Nephron progenitor cell (in vitro differentiated cells): ENCODE data around the gene PATL2.
A peak's percentile ranks its signal among the peaks of the same experiment; 100 is the strongest.

Experiments
- DNase-seq: peaks from one replicate; pipeline ENCODE4 v3.0.0; 2021
- H3K27ac Mint-ChIP-seq: 2 replicates; pipeline ENCODE4 v1.8.0; 2021; ENCODE audit warnings: mild to moderate bottlenecking, moderate library complexity, mixed read lengths
- H3K27me3 Mint-ChIP-seq: 2 replicates; pipeline ENCODE4 v1.8.0; 2021; ENCODE audit warnings: mild to moderate bottlenecking, low read depth, mixed read lengths; ENCODE audit not compliant: poor library complexity
- H3K36me3 Mint-ChIP-seq: 2 replicates; pipeline ENCODE4 v1.8.0; 2021; ENCODE audit warnings: low read depth, mixed read lengths
- H3K4me1 Mint-ChIP-seq: 2 replicates; pipeline ENCODE4 v1.8.0; 2021; ENCODE audit warnings: mixed read lengths
- H3K4me3 Mint-ChIP-seq: 2 replicates; pipeline ENCODE4 v1.8.0; 2021; ENCODE audit warnings: mild to moderate bottlenecking, moderate library complexity, mixed read lengths
- H3K9me3 Mint-ChIP-seq: 2 replicates; pipeline ENCODE4 v1.8.0; 2021; ENCODE audit warnings: mild to moderate bottlenecking, moderate library complexity, mixed read lengths
- CTCF ChIP-seq: fragments of 200-600 bp; sonication (generic); IDR thresholded peaks from 2 replicates; pipeline ENCODE4 v1.5.0; 2021; ENCODE audit warnings: antibody characterized with exemption

PATL2 gene

GRCh38 chr15:44719293-44719999, 8.3 kb upstream of the PATL2 start:
- peaks cover 30% of the 10 kb centered on the region for H3K36me3 Mint-ChIP-seq
- H3K27me3 Mint-ChIP-seq, result no peaks in the 10 kb centered on the region
- H3K4me3 Mint-ChIP-seq, result no peak overlapping the region
- H3K4me1 Mint-ChIP-seq, result peaks cover 7% of the 10 kb centered on the region
- no peak for DNase-seq
- peak overlapping the region; percentile 84 for H3K27ac Mint-ChIP-seq
- no peak for TF ChIP-seq CTCF
- no peaks in the 10 kb centered on the region for H3K9me3 Mint-ChIP-seq

GRCh38 chr15:44718927-44719292, 7.8 kb upstream of the PATL2 start:
- no peak overlapping the region for H3K4me3 Mint-ChIP-seq
- no peak for TF ChIP-seq CTCF
- DNase-seq, result no peak
- H3K36me3 Mint-ChIP-seq, result peaks cover 30% of the 10 kb centered on the region
- peaks cover under 1% of the 10 kb centered on the region for H3K27me3 Mint-ChIP-seq
- peaks cover 7% of the 10 kb centered on the region for H3K4me1 Mint-ChIP-seq
- peak overlapping the region; percentile 84 for H3K27ac Mint-ChIP-seq
- no peaks in the 10 kb centered on the region for H3K9me3 Mint-ChIP-seq

GRCh38 chr15:44718180-44718926, 7.2 kb upstream of the PATL2 start:
- Mint-ChIP-seq H3K4me3 (no peak overlapping the region), H3K9me3 (no peaks in the 10 kb centered on the region), H3K36me3 (peaks cover 30% of the 10 kb centered on the region), H3K4me1 (peaks cover 11% of the 10 kb centered on the region), H3K27me3 (peaks cover 6% of the 10 kb centered on the region), H3K27ac (no peak overlapping the region)
- no peak for DNase-seq
- no peak for TF ChIP-seq CTCF

GRCh38 chr15:44716983-44717602, 6.0 kb upstream of the PATL2 start:
- Mint-ChIP-seq H3K36me3 (peaks cover 30% of the 10 kb centered on the region), H3K4me3 (no peak overlapping the region), H3K27me3 (peaks cover 15% of the 10 kb centered on the region), H3K9me3 (no peaks in the 10 kb centered on the region), H3K27ac (no peak overlapping the region), H3K4me1 (peaks cover 21% of the 10 kb centered on the region)
- DNase-seq, result no peak
- TF ChIP-seq CTCF, result no peak

GRCh38 chr15:44715797-44716334, 4.7 kb upstream of the PATL2 start:
- H3K4me3 Mint-ChIP-seq, result no peak overlapping the region
- no peak for DNase-seq
- peaks cover 26% of the 10 kb centered on the region for H3K4me1 Mint-ChIP-seq
- peaks cover 16% of the 10 kb centered on the region for H3K27me3 Mint-ChIP-seq
- peaks cover 30% of the 10 kb centered on the region for H3K36me3 Mint-ChIP-seq
- no peak for TF ChIP-seq CTCF
- H3K27ac Mint-ChIP-seq, result no peak overlapping the region
- H3K9me3 Mint-ChIP-seq, result no peaks in the 10 kb centered on the region
